Endodermal cell (in vitro differentiated cells): ENCODE data around the gene RFTN1. TPM values are rescaled to one million over a fixed set of nuclear protein-coding genes. Genes with fewer than 3 reads are reported as not detected.

ENCODE experiments used
- DNase-seq: peaks from one replicate; pipeline ENCODE4 v3.0.0-alpha.2; 2017
- H3K27ac ChIP-seq: 2 replicates; pipeline ENCODE4 v1.5.1; 2013; ENCODE audit warnings: mild to moderate bottlenecking, low read depth, low read length, moderate library complexity
- H3K27me3 ChIP-seq: 2 replicates; pipeline ENCODE4 v1.6.1; 2013; ENCODE audit warnings: mild to moderate bottlenecking, low read length, moderate library complexity; ENCODE audit not compliant: insufficient read depth, control insufficient read depth, poor library complexity, severe bottlenecking
- H3K36me3 ChIP-seq: 2 replicates; pipeline ENCODE4 v1.7.0; 2013; ENCODE audit warnings: mild to moderate bottlenecking, low read length, moderate library complexity; ENCODE audit not compliant: control insufficient read depth, insufficient read depth
- H3K4me1 ChIP-seq: one replicate; pipeline ENCODE4 v1.7.0; 2013; ENCODE audit warnings: low read length; ENCODE audit not compliant: control insufficient read depth, insufficient read depth
- H3K4me3 ChIP-seq: 2 replicates; pipeline ENCODE4 v1.5.1; 2013; ENCODE audit warnings: mild to moderate bottlenecking, low read length, moderate library complexity
- H3K9ac ChIP-seq: 2 replicates; pipeline ENCODE4 v1.6.1; 2013; ENCODE audit warnings: mild to moderate bottlenecking, low read length, moderate library complexity; ENCODE audit not compliant: poor library complexity, severe bottlenecking; ENCODE audit errors: extremely low read depth
- H3K9me3 ChIP-seq: 2 replicates; pipeline ENCODE4 v1.6.1; 2013; ENCODE audit warnings: mild to moderate bottlenecking, low read length, moderate library complexity; ENCODE audit not compliant: control insufficient read depth
- H3K27ac Mint-ChIP-seq: 2 replicates; pipeline ENCODE4 v1.8.0; 2020; ENCODE audit warnings: mixed read lengths
- H3K27me3 Mint-ChIP-seq: 2 replicates; pipeline ENCODE4 v1.8.0; 2021; ENCODE audit warnings: mild to moderate bottlenecking, mixed read lengths; ENCODE audit not compliant: insufficient read depth
- H3K36me3 Mint-ChIP-seq: 2 replicates; pipeline ENCODE4 v1.8.0; 2020; ENCODE audit warnings: low read depth, mixed read lengths
- H3K4me1 Mint-ChIP-seq: 2 replicates; pipeline ENCODE4 v1.8.0; 2020; ENCODE audit warnings: mixed read lengths
- H3K4me3 Mint-ChIP-seq: 2 replicates; pipeline ENCODE4 v1.8.0; 2020; ENCODE audit warnings: mild to moderate bottlenecking, moderate library complexity, mixed read lengths
- H3K9me3 Mint-ChIP-seq: 2 replicates; pipeline ENCODE4 v1.8.0; 2020; ENCODE audit warnings: mild to moderate bottlenecking, mixed read lengths
- WGBS, 2 experiments: methylation state at CpG; one replicate each; pipeline versions ENCODE4 v1.1.5 to v1.1.7; 2013; ENCODE audit warnings: missing lambda C conversion rate in 2 of 2, mixed read lengths in 1 of 2; ENCODE audit not compliant: insufficient coverage in 1 of 2, insufficient read length in 1 of 2; 5-methylcytosine and 5-hydroxymethylcytosine counted together
- total RNA-seq, 2 donors: library from RNA; stranded (reverse); fragmentation: NEBNext Ultra II Directional in 1 of 2; extraction: Animal tissue kit (Norgen Biotek cat#: 25700) in 1 of 2; gene quantifications; 2 replicates in 1 of 2; 3 replicates in 1 of 2; pipeline ENCODE4 v1.2.1, GENCODE V29; 2021
- TF ChIP-seq, protein P1 (sequence below): fragments of 200-600 bp; sonication (generic); conservative IDR thresholded peaks from 2 replicates; pipeline ENCODE4 v1.5.0; 2021; ENCODE audit warnings: antibody characterized with exemption, mild to moderate bottlenecking

Gene RFTN1
- total RNA-seq, 2 donors from 2014 or later: 0.80 to 1.1 TPM

DNA sequence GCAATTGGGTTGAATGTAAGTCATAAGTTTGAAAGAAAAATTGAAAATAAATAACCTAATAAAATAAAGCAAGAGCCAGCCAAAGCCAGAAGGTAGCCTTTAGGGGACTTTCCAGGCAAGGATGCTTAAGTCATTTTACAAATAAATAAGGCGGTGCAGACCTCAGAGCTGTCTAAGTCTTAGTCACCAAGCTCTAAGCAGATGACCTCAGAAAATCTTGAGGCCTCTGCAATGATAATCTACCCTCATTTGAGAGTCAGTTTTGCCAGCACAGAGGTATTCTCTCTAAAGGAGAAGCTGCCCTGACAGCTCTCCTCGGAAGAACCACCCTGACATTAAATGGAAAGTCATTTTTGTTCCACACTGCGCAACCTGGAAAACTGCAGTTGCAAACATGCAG lies 134.6 kb downstream of the RFTN1 start:
- Mint-ChIP-seq H3K4me3 (no peak overlapping the region), H3K27me3 (no peaks in the 10 kb centered on the region), H3K4me1 (peaks cover 7% of the 10 kb centered on the region), H3K9me3 (peaks cover 23% of the 10 kb centered on the region), H3K36me3 (peaks cover 4% of the 10 kb centered on the region), H3K27ac (no peak overlapping the region)
- Histone ChIP-seq H3K27me3 (no peaks in the 10 kb centered on the region), H3K27ac (no peak overlapping the region), H3K4me1 (peaks cover 18% of the 10 kb centered on the region), H3K9ac (no peak overlapping the region), H3K9me3 (no peaks in the 10 kb centered on the region), H3K4me3 (no peak overlapping the region), H3K36me3 (no peaks in the 10 kb centered on the region)
- WGBS, 2 experiments: 63 to 94% methylated on average over 2 to 3 of the region's 3 CpGs
- TF ChIP-seq, protein P1, sequence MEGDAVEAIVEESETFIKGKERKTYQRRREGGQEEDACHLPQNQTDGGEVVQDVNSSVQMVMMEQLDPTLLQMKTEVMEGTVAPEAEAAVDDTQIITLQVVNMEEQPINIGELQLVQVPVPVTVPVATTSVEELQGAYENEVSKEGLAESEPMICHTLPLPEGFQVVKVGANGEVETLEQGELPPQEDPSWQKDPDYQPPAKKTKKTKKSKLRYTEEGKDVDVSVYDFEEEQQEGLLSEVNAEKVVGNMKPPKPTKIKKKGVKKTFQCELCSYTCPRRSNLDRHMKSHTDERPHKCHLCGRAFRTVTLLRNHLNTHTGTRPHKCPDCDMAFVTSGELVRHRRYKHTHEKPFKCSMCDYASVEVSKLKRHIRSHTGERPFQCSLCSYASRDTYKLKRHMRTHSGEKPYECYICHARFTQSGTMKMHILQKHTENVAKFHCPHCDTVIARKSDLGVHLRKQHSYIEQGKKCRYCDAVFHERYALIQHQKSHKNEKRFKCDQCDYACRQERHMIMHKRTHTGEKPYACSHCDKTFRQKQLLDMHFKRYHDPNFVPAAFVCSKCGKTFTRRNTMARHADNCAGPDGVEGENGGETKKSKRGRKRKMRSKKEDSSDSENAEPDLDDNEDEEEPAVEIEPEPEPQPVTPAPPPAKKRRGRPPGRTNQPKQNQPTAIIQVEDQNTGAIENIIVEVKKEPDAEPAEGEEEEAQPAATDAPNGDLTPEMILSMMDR: no peak
- no peak for DNase-seq

DNA sequence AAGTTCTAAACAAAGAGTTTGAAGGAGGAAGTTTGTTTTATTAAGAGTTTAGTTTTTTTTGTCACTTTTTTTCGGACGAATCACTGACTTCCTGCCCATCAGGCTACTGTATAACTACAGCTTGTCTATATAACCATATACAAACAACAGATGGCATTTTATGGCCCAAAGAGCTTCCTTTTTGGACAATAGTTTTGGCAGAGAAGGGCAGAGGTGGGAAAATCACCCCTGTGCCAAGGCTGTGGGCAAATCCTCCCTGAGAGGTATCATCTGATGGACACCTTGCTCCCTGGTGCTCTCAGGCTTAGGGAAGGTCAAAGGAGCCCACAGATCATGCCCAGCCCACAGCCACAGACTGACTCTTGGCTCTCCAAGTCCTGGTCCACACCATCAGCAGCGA lies 135.1 kb downstream of the RFTN1 start:
- 91% methylated on average over 3 of the region's 3 CpGs; no CpG with 5 or more reads in 1 of the 2 experiments for WGBS, 2 experiments
- peaks cover 7% of the 10 kb centered on the region for H3K4me1 Mint-ChIP-seq
- H3K9me3 ChIP-seq: no peaks in the 10 kb centered on the region

GRCh38 chr3:16377847-16378302 lies 135.6 kb downstream of the RFTN1 start:
- H3K4me1 Mint-ChIP-seq: peaks cover 7% of the 10 kb centered on the region
- TF ChIP-seq, protein P1: no peak
- WGBS, 2 experiments: 92 to 94% methylated on average over 8 to 15 of the region's 15 CpGs
- Histone ChIP-seq H3K4me1 (peaks cover 18% of the 10 kb centered on the region), H3K27ac (no peak overlapping the region), H3K9ac (no peak overlapping the region), H3K4me3 (no peak overlapping the region), H3K36me3 (no peaks in the 10 kb centered on the region), H3K9me3 (no peaks in the 10 kb centered on the region), H3K27me3 (no peaks in the 10 kb centered on the region)
- H3K4me3 Mint-ChIP-seq: no peak overlapping the region
- H3K27ac Mint-ChIP-seq: no peak overlapping the region
- H3K36me3 Mint-ChIP-seq: peaks cover 4% of the 10 kb centered on the region
- peaks cover 2% of the 10 kb centered on the region for H3K27me3 Mint-ChIP-seq
- H3K9me3 Mint-ChIP-seq: peaks cover 23% of the 10 kb centered on the region
- DNase-seq: no peak

More for the DNA sequence above, 135.1 kb downstream of the RFTN1 start:
- H3K27me3 Mint-ChIP-seq: no peaks in the 10 kb centered on the region
- Histone ChIP-seq H3K9ac (no peak overlapping the region), H3K36me3 (no peaks in the 10 kb centered on the region), H3K4me1 (peaks cover 18% of the 10 kb centered on the region), H3K27me3 (no peaks in the 10 kb centered on the region), H3K4me3 (no peak overlapping the region), H3K27ac (no peak overlapping the region)
- H3K9me3 Mint-ChIP-seq: peaks cover 23% of the 10 kb centered on the region
- H3K36me3 Mint-ChIP-seq: peaks cover 4% of the 10 kb centered on the region
- H3K4me3 Mint-ChIP-seq: no peak overlapping the region
- H3K27ac Mint-ChIP-seq: no peak overlapping the region
- TF ChIP-seq, protein P1: no peak
- no peak for DNase-seq
